GM12874 (cell line): ENCODE data around the gene NPLOC4.

Experiments used
- CTCF ChIP-seq: IDR thresholded peaks from 2 replicates; pipeline ENCODE4 v1.5.1; 2011; ENCODE audit warnings: low read depth, mild to moderate bottlenecking, control low read depth, low read length, moderate library complexity; ENCODE audit not compliant: insufficient read depth

The NPLOC4 gene

GRCh38 chr17:81650951-81651350, 14.0 kb upstream of the NPLOC4 start:
- no peak for TF ChIP-seq CTCF

GRCh38 chr17:81648707-81649085, 11.8 kb upstream of the NPLOC4 start:
- no peak for TF ChIP-seq CTCF

GRCh38 chr17:81648013-81648706, 11.2 kb upstream of the NPLOC4 start:
- TF ChIP-seq CTCF, result no peak

- no peak for TF ChIP-seq CTCF
Measured at GRCh38 chr17:81647640-81648012, 10.7 kb upstream of the NPLOC4 start.

- TF ChIP-seq CTCF, result no peak
Measured at GRCh38 chr17:81646869-81647600, 10.1 kb upstream of the NPLOC4 start.

- TF ChIP-seq CTCF, result no peak
Measured at GRCh38 chr17:81644976-81645952, 8.4 kb upstream of the NPLOC4 start.

GRCh38 chr17:81644496-81644895, 7.6 kb upstream of the NPLOC4 start:
- TF ChIP-seq CTCF, result no peak
